Gastrocnemius medialis (tissue), 4 donors: ENCODE measurements around the gene PPM1M. TPM values are rescaled to one million over a fixed set of nuclear protein-coding genes. Genes with fewer than 3 reads are reported as not detected.

Source experiments
- ATAC-seq, 2 donors: fragments of 150-250 bp; one replicate each; pipeline ENCODE4 v1.9.1; 2016
- DNase-seq, 2 donors: peaks; one replicate each; pipeline ENCODE4 v3.0.0-alpha.2; 2019
- H3K27ac ChIP-seq, 4 donors: fragments of 200-600 bp; sonication (generic); 1 replicate in 1 of 4; 2 replicates in 3 of 4; pipeline ENCODE4 v1.5.1; 2016 to 2018; ENCODE audit warnings: mild to moderate bottlenecking in 2 of 4, moderate library complexity in 1 of 4
- H3K27me3 ChIP-seq, 3 donors: fragments of 200-600 bp; sonication (generic) in 2 of 3; 1 replicate in 1 of 3; 2 replicates in 2 of 3; pipeline versions ENCODE4 v1.5.1 to v1.6.0; 2016 to 2019; ENCODE audit warnings: mild to moderate bottlenecking in 1 of 3, moderate library complexity in 1 of 3
- H3K36me3 ChIP-seq, 2 donors: fragments of 200-600 bp; sonication (generic) in 1 of 2; one replicate each; pipeline ENCODE4 v1.5.1; 2017 to 2018
- H3K4me1 ChIP-seq, 2 donors: fragments of 200-600 bp; sonication (generic) in 1 of 2; one replicate each; pipeline ENCODE4 v1.5.1; 2016 to 2017; ENCODE audit warnings: mild to moderate bottlenecking in 2 of 2
- H3K4me3 ChIP-seq, 4 donors: fragments of 200-600 bp; sonication (generic) in 3 of 4; 1 replicate in 1 of 4; 2 replicates in 3 of 4; pipeline ENCODE4 v1.5.1; 2016 to 2019; ENCODE audit warnings: mild to moderate bottlenecking in 2 of 4
- H3K9me3 ChIP-seq, 3 donors: fragments of 200-600 bp; sonication (generic) in 2 of 3; 1 replicate in 1 of 3; 2 replicates in 2 of 3; pipeline ENCODE4 v1.5.1; 2016 to 2019
- POLR2A ChIP-seq, 2 donors: fragments of 450-650 bp; IDR thresholded peaks; one replicate each; pipeline ENCODE4 v1.6.1; 2017; ENCODE audit warnings: antibody characterized with exemption in 2 of 2, mild to moderate bottlenecking in 2 of 2, moderate library complexity in 2 of 2
- in situ Hi-C, 4 donors: fragments of 200-750 bp; cut with MboI; loops; one replicate each; pipeline versions ENCODE4 v1.15.0 to v1.8.0; 2017; ENCODE audit warnings: low sequenced_read_pairs in 4 of 4
- intact Hi-C: fragments of 100-400 bp; cut with DNase I; formaldehyde crosslinking; loops from one replicate; pipeline ENCODE4 v1.15.1; 2023; ENCODE audit warnings: low total_unique reads
- total RNA-seq, 4 donors: library from RNA; depleted of rRNA; stranded (reverse); fragments of >200 nt; gene quantifications; one replicate each; pipeline versions ENCODE4 v1.1.0 to v1.2.3, GENCODE V29; 2016
- TF ChIP-seq, protein P1 (sequence below), 5 experiments: fragments of 450-650 bp in 3 of 5; fragments of 200-600 bp in 2 of 5; sonication (generic) in 2 of 5; IDR thresholded peaks in 4 of 5; conservative IDR thresholded peaks in 1 of 5; 1 replicate in 4 of 5; 2 replicates in 1 of 5; pipeline ENCODE4 v1.5.1; 2016 to 2019; ENCODE audit warnings: antibody characterized with exemption in 5 of 5, mild to moderate bottlenecking in 3 of 5, moderate library complexity in 3 of 5

The PPM1M gene
- total RNA-seq, 4 donors from 2014 or later, result 0.97 to 5.2 (median 3.5) TPM

- DNase-seq (no peak), ATAC-seq (peak in 1 of 2 donors; percentile 7)
- TF ChIP-seq, protein P1, sequence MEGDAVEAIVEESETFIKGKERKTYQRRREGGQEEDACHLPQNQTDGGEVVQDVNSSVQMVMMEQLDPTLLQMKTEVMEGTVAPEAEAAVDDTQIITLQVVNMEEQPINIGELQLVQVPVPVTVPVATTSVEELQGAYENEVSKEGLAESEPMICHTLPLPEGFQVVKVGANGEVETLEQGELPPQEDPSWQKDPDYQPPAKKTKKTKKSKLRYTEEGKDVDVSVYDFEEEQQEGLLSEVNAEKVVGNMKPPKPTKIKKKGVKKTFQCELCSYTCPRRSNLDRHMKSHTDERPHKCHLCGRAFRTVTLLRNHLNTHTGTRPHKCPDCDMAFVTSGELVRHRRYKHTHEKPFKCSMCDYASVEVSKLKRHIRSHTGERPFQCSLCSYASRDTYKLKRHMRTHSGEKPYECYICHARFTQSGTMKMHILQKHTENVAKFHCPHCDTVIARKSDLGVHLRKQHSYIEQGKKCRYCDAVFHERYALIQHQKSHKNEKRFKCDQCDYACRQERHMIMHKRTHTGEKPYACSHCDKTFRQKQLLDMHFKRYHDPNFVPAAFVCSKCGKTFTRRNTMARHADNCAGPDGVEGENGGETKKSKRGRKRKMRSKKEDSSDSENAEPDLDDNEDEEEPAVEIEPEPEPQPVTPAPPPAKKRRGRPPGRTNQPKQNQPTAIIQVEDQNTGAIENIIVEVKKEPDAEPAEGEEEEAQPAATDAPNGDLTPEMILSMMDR (IDR thresholded peaks at IDR 0.05 in 4 of 5, conservative IDR thresholded peaks at IDR 0.05 in 1 of 5), result no peak
- no peak for TF ChIP-seq POLR2A (IDR thresholded peaks at IDR 0.05)
- Histone ChIP-seq H3K9me3 (no peaks in the 10 kb centered on the region), H3K27me3 (peaks cover 0 to 5% (median 0%) of the 10 kb centered on the region in 3 donors), H3K27ac (peak overlapping the region; percentile 59 to 79 (median 64)), H3K36me3 (peaks cover 0 to 14% of the 10 kb centered on the region in 2 donors), H3K4me3 (peak overlapping the region; percentile 46 to 69 (median 58)), H3K4me1 (peaks cover 3 to 25% of the 10 kb centered on the region in 2 donors)
- intact Hi-C loops, result no loop called here
- in situ Hi-C loops, result no loop called here
Observed at GRCh38 chr3:52246264-52246620, 683 bp downstream of the PPM1M start.

DNA sequence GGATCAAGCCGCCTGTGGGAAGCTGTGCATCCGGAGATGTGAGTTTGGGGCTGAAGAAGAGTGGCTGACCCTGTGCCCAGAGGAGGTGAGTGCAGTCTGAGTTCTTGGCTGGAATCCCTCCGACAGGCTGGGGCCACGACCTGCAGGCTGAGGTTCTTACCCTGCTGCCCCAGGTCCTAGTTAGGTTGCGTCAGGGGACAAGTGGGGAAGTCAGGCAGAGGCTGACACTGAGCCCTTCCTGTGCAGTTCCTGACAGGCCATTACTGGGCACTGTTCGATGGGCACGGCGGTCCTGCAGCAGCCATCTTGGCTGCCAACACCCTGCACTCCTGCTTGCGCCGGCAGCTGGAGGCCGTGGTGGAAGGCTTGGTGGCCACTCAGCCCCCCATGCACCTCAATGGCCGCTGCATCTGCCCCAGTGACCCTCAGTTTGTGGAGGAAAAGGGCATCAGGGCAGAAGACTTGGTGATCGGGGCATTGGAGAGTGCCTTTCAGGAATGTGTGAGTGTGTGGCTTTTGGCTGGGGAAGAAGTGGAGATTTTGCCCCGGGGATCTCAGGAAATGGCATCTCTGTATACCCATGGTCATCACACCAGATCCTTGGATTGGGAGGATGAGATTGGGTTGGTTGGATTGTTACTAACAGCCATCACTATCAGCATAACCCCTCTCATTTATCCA, 1.3 kb downstream of the PPM1M start:
- Histone ChIP-seq H3K9me3 (no peaks in the 10 kb centered on the region), H3K36me3 (peaks cover 0 to 20% of the 10 kb centered on the region in 2 donors), H3K4me3 (peak overlapping the region in 1 of 4 donors; percentile 63), H3K27me3 (peaks cover 0 to 5% (median 0%) of the 10 kb centered on the region in 3 donors), H3K4me1 (peaks cover 9 to 31% of the 10 kb centered on the region in 2 donors), H3K27ac (peak overlapping the region; percentile 59 to 79 (median 64))
- in situ Hi-C loops (no loop called here), intact Hi-C loops (no loop called here)
- TF ChIP-seq POLR2A (IDR thresholded peaks at IDR 0.05), result no peak
- TF ChIP-seq, protein P1 (IDR thresholded peaks at IDR 0.05 in 4 of 5, conservative IDR thresholded peaks at IDR 0.05 in 1 of 5), result no peak
- DNase-seq, result no peak
- no peak for ATAC-seq

- TF ChIP-seq, protein P1 (IDR thresholded peaks at IDR 0.05 in 4 of 5, conservative IDR thresholded peaks at IDR 0.05 in 1 of 5), result no peak
- TF ChIP-seq POLR2A (IDR thresholded peaks at IDR 0.05), result no peak
- in situ Hi-C loops, result no loop called here
- no peak overlapping the region for H3K27ac ChIP-seq
- H3K36me3 ChIP-seq, result peaks cover 0 to 27% of the 10 kb centered on the region in 2 donors
- DNase-seq (no peak), ATAC-seq (no peak)
- peaks cover 12 to 33% of the 10 kb centered on the region in 2 donors for H3K4me1 ChIP-seq
- intact Hi-C loops, result no loop called here
- H3K4me3 ChIP-seq, result peak overlapping the region in 1 of 4 donors; percentile 6
- H3K27me3 ChIP-seq, result peaks cover 0 to 5% (median 0%) of the 10 kb centered on the region in 3 donors
- H3K9me3 ChIP-seq, result no peaks in the 10 kb centered on the region
Observed at GRCh38 chr3:52247409-52248164, 2.0 kb downstream of the PPM1M start.

DNA sequence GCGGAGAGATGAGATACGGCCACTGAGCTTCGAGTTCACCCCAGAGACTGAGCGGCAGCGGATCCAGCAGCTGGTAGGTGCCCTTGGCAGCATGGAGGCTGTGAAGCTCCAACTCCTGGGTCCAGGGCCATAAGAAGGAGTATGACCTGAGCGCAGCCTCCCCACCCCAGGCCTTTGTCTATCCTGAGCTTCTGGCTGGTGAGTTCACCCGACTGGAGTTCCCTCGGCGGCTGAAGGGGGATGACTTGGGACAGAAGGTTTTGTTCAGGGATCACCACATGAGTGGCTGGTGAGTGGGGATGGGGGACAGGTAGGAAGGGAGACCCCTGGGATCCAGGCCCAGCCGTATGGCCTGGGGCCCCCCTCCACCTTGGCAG, 2.6 kb downstream of the PPM1M start:
- intact Hi-C loops, result no loop called here
- ATAC-seq (no peak), DNase-seq (no peak)
- Histone ChIP-seq H3K4me3 (no peak overlapping the region), H3K27ac (peak overlapping the region in 1 of 4 donors; percentile 32), H3K27me3 (peaks cover 0 to 5% (median 0%) of the 10 kb centered on the region in 3 donors), H3K4me1 (peaks cover 12 to 33% of the 10 kb centered on the region in 2 donors), H3K9me3 (no peaks in the 10 kb centered on the region), H3K36me3 (peaks cover 0 to 33% of the 10 kb centered on the region in 2 donors)
- in situ Hi-C loops, result no loop called here
- TF ChIP-seq, protein P1 (IDR thresholded peaks at IDR 0.05 in 4 of 5, conservative IDR thresholded peaks at IDR 0.05 in 1 of 5), result no peak
- TF ChIP-seq POLR2A (IDR thresholded peaks at IDR 0.05), result no peak
